BE2C (cell line): ENCODE measurements around the gene MAN1A2.
A peak's percentile ranks its signal among the peaks of the same experiment; 100 is the strongest.
"Not testable (repeated sequence)": the region's sequence is repeated elsewhere in the genome, so short reads cannot be mapped to it uniquely, and the experiment has no call there.

Source experiments
- DNase-seq: peaks from one replicate; pipeline ENCODE4 v3.0.0-alpha.2; 2020
- H3K27me3 ChIP-seq: fragments of 250-450 bp; sonication (Bioruptor Pico); 2 replicates; pipeline ENCODE4 v1.5.1; 2020; ENCODE audit warnings: mild to moderate bottlenecking
- H3K36me3 ChIP-seq: fragments of 250-450 bp; sonication (Bioruptor Pico); 2 replicates; pipeline ENCODE4 v1.5.1; 2020; ENCODE audit warnings: mild to moderate bottlenecking
- H3K4me1 ChIP-seq: fragments of 250-450 bp; sonication (Bioruptor Pico); 2 replicates; pipeline ENCODE4 v1.5.1; 2020
- H3K4me3 ChIP-seq: 2 replicates; pipeline ENCODE4 v1.5.1; 2011; ENCODE audit warnings: low read depth, low read length
- H3K9me3 ChIP-seq: fragments of 250-450 bp; sonication (Bioruptor Pico); 2 replicates; pipeline ENCODE4 v1.5.1; 2020
- CTCF ChIP-seq: IDR thresholded peaks from 2 replicates; pipeline ENCODE4 v1.5.1; 2012; ENCODE audit warnings: mild to moderate bottlenecking, low read depth, low read length

MAN1A2 gene

GRCh38 chr1:117339866-117340700 lies 27.2 kb upstream of the MAN1A2 start:
- H3K4me1 ChIP-seq = peaks cover 10% of the 10 kb centered on the region
- peak; percentile 22 for DNase-seq
- no peak overlapping the region for H3K4me3 ChIP-seq
- TF ChIP-seq CTCF = peak; percentile 17; the same call in 1 of the 2 replicates
- H3K9me3 ChIP-seq = no peaks in the 10 kb centered on the region
- H3K27me3 ChIP-seq = no peaks in the 10 kb centered on the region
- no peaks in the 10 kb centered on the region for H3K36me3 ChIP-seq

- no peak for DNase-seq
- Histone ChIP-seq H3K4me3 (no peak overlapping the region), H3K27me3 (no peaks in the 10 kb centered on the region), H3K9me3 (no peaks in the 10 kb centered on the region), H3K36me3 (no peaks in the 10 kb centered on the region), H3K4me1 (peaks cover 11% of the 10 kb centered on the region)
- TF ChIP-seq CTCF = no peak
Observed at GRCh38 chr1:117341123-117341522, 26.1 kb upstream of the MAN1A2 start.

- no peak for TF ChIP-seq CTCF
- Histone ChIP-seq H3K27me3 (no peaks in the 10 kb centered on the region), H3K9me3 (no peaks in the 10 kb centered on the region), H3K36me3 (no peaks in the 10 kb centered on the region), H3K4me3 (no peak overlapping the region), H3K4me1 (peaks cover 24% of the 10 kb centered on the region)
- no peak for DNase-seq
Observed at GRCh38 chr1:117342397-117342796, 24.9 kb upstream of the MAN1A2 start.

- peaks cover 29% of the 10 kb centered on the region for H3K4me1 ChIP-seq
- H3K9me3 ChIP-seq = no peaks in the 10 kb centered on the region
- no peaks in the 10 kb centered on the region for H3K36me3 ChIP-seq
- no peak for DNase-seq
- TF ChIP-seq CTCF = no peak
- no peaks in the 10 kb centered on the region for H3K27me3 ChIP-seq
- H3K4me3 ChIP-seq = no peak overlapping the region
Observed at GRCh38 chr1:117346206-117346928, 20.9 kb upstream of the MAN1A2 start.

GRCh38 chr1:117347907-117348306 lies 19.3 kb upstream of the MAN1A2 start:
- DNase-seq = no peak
- Histone ChIP-seq H3K4me3 (no peak overlapping the region), H3K9me3 (no peaks in the 10 kb centered on the region), H3K27me3 (no peaks in the 10 kb centered on the region), H3K36me3 (no peaks in the 10 kb centered on the region), H3K4me1 (peaks cover 29% of the 10 kb centered on the region)
- TF ChIP-seq CTCF = no peak

GRCh38 chr1:117352695-117353094 lies 14.6 kb upstream of the MAN1A2 start:
- not testable (repeated sequence) for H3K9me3 ChIP-seq, H3K4me3 ChIP-seq, H3K27me3 ChIP-seq, H3K36me3 ChIP-seq, DNase-seq
- peaks cover 13% of the 10 kb centered on the region for H3K4me1 ChIP-seq

- not testable (repeated sequence) for DNase-seq, H3K36me3 ChIP-seq, H3K4me3 ChIP-seq, H3K9me3 ChIP-seq, H3K27me3 ChIP-seq
- peaks cover 12% of the 10 kb centered on the region for H3K4me1 ChIP-seq
Observed at GRCh38 chr1:117357833-117358603, 9.2 kb upstream of the MAN1A2 start.

- not testable (repeated sequence) for H3K27me3 ChIP-seq, H3K9me3 ChIP-seq, DNase-seq, H3K36me3 ChIP-seq, H3K4me3 ChIP-seq
- peaks cover 12% of the 10 kb centered on the region for H3K4me1 ChIP-seq
Observed at GRCh38 chr1:117358604-117358887, 8.7 kb upstream of the MAN1A2 start.
